Adipose tissue (tissue), 3 donors: ENCODE data around the gene TMEM271. TPM values are rescaled to one million over a fixed set of nuclear protein-coding genes. Genes with fewer than 3 reads are reported as not detected.

ENCODE experiments used
- H3K27ac ChIP-seq: one replicate; pipeline ENCODE4 v1.5.1; 2013; ENCODE audit warnings: low read depth, low read length
- WGBS, 3 donors: extraction: QIAGEN DNeasy Blood & Tissue Kit; methylation state at CpG; one replicate each; pipeline ENCODE4 v1.1.7; 2013; 5-methylcytosine and 5-hydroxymethylcytosine counted together
- polyA plus RNA-seq, 3 donors: library from polyadenylated mRNA; stranded (reverse); fragments of 200-250 nt; gene quantifications; one replicate each; pipeline ENCODE4 v1.2.3, GENCODE V29; 2013
- donor health status: healthy with polysubstance abuse.
- donor health status: Bipolar disorder and iron deficiency.
- donor health status: healthy.

TMEM271 gene
- polyA plus RNA-seq, 3 donors, result 0.02 TPM; not detected in 2

DNA sequence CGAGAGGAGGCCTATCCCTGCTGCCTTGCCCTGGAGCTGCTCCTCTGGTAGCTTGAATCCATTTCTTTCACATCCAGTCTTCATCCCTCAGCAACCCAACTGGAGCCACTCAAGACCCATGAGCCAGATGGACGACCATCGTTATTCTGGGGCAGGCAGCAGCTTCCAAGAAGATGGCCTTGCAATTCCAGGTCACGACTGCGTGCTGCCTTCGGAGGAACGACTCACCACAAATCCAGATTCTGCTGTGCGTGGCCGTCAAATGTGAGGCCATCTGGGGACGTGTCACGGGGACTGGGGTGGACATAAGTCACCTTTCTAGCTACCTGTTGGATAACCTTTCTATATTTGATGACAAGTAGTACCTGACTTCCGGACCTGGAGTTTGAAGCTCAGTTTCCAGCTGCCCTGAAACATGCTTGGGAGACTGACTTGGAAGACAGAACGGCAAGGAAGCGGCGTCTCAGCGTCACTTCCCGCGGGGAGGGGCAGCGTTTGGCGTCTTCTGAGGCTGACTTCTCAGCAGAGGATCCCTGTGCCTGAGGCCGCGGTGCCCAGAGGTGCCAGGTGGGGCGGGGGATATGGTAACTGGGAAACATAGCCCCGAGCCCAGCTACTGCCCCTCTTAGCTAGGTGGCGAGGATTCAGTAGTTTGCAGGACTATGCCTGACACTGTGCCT, 11.7 kb upstream of the TMEM271 start:
- 78 to 85% (median 79%) methylated on average over 25 of the region's 25 CpGs for WGBS, 3 donors

DNA sequence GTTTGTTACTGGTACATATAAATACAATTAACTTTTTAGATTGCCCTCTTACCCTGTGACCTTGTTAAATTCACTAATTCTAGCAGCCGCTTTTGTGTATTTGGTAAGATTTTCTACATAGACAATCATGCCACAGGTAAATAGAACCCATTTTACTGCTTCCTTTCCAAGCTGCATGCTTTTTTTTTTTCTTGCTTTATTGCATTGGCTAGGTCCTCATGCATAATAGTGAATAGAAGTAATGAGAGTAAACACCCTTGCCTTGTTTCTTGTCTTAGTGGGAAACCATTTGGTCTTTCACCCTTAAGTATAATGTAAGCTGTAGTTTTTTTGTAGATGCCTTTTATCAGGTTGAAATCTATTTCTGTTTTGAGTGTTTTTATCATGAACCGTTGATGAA, 7.7 kb upstream of the TMEM271 start:
- WGBS, 3 donors, result 79 to 91% (median 91%) methylated on average over 2 of the region's 2 CpGs
- no peak overlapping the region for H3K27ac ChIP-seq

More for the DNA sequence above, 11.7 kb upstream of the TMEM271 start:
- H3K27ac ChIP-seq, result no peak overlapping the region

DNA sequence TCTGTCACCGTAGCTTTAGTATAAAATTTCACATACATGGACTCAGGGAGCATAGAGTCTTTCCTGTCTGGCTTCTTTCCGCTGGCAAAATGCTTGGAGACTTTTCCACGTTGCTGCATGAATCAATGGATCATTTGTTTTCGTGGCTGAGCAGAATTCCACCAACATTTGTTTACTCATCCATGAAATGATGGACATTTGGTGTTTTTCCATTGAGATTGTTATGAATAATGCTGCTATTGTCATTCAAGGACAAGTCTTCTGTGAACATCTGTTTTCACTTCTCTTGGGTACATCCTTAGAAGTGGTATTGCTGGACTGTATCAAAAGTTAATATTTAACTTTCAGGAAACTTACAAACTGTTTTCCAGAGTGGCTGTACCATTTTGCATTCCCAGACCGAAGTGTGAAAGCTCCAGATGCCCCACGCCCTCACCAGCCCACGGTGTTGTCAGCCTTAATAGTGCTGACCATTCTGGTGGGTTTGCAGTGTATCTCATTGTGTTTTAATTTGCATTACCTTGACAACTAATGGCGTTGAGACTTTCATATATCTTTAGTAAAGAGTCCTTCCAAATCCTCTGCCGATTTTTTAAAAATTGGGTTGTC, 5.8 kb upstream of the TMEM271 start:
- H3K27ac ChIP-seq, result no peak overlapping the region
- WGBS, 3 donors, result 49 to 75% (median 74%) methylated on average over 9 of the region's 9 CpGs

DNA sequence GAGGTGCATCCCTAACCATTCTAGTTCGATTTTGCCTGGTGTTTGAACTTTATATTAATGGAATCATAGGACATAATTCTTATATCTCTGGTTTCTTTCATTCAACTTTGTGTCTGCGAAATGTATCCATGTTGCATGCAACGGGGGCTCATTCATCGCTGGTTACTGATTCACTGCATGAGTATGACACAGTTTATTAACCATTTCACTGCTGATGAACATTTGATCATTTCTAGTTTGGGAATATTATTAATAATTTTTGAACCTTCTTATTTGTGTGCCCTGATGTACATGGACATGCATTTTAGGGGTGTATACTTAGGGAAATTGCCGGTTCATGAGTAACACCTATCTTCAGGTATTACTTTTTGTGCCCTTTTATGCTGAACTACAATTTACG, 5.1 kb upstream of the TMEM271 start:
- WGBS, 3 donors, result 44 to 64% (median 61%) methylated on average over 6 of the region's 6 CpGs

DNA sequence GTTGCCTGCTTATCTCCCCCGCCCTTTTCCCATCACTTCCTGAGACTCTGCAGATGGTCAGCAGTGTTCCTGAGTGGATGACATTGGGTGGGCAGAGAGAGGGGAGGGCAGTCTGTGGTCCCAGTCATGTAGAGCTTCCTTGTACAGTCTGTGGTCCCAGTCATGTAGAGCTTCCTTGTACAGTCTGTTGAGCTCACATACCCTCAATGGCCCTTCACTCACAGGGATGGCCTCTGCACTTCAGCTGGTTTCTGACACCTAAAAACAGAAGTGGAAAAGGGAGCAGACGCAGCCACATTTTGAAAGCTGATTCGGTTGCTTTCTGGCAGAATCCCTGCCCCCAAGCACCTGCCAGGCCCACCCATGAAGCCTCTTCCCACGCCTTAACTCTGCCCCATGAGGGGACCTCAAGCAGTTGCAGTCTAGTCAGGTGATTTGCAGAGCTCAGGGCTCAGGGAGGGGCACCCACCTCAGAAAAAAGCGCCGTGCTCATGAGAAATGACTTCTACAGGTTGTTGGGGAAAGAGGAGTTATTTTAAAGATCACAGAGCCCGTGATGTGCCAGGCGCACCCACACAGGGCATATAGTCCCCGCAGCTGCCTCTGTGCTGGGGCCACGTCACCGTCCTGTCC, 3.6 kb upstream of the TMEM271 start:
- no peak overlapping the region for H3K27ac ChIP-seq
- 34 to 38% (median 35%) methylated on average over 11 of the region's 11 CpGs for WGBS, 3 donors

More for the DNA sequence above, 5.1 kb upstream of the TMEM271 start:
- no peak overlapping the region for H3K27ac ChIP-seq

DNA sequence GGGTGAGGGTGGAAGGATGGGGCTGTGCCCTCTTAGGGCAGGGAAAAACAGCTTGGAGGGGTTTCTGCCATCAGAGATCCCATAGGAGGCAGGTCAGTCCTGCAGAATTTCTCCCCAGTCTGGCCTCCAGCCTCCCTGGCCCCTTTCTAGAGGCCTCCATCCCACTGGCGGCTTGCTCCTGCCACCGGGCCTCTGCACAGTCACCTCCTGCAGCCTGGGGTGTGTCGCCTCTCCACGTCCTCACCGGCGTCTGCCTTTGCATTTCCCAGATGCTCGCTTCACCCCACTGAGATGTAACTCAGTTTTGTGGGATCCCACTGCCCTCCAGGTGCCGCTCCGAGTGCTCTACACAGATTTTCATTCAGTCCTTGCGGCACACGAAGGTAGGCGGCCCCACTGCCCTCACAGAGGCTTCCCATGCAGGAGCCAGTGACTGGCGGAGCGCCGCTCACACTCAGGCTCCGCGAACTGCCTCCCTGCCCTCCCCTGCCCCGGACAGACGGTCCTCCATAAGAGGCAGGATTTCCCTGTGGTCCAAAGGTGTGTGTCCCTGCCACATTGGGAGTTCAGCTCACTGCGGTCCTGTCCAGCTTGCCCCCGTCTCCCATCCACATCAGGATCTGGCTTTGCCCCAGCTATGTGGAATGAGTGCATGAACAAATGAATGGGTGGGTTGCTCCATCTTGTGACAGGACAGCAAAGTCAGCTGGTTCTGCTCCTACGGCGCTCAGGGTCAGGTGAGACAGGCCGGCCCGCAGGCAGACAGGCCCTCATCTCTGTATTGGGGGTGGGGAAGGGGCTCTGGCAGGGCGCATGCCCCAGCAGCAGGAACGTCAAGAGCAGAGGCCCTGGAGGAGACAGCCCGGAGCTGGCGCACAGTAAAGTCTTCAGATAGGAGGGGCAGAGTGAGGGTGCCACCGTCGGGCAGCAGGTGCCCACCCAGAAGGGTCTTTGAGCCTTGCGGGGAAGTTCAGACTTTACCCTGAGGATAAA, 2.7 kb upstream of the TMEM271 start:
- 16 to 18% (median 17%) methylated on average over 32 of the region's 32 CpGs for whole genome bisulfite sequencing, 3 donors
- no peak overlapping the region for H3K27ac ChIP-seq

DNA sequence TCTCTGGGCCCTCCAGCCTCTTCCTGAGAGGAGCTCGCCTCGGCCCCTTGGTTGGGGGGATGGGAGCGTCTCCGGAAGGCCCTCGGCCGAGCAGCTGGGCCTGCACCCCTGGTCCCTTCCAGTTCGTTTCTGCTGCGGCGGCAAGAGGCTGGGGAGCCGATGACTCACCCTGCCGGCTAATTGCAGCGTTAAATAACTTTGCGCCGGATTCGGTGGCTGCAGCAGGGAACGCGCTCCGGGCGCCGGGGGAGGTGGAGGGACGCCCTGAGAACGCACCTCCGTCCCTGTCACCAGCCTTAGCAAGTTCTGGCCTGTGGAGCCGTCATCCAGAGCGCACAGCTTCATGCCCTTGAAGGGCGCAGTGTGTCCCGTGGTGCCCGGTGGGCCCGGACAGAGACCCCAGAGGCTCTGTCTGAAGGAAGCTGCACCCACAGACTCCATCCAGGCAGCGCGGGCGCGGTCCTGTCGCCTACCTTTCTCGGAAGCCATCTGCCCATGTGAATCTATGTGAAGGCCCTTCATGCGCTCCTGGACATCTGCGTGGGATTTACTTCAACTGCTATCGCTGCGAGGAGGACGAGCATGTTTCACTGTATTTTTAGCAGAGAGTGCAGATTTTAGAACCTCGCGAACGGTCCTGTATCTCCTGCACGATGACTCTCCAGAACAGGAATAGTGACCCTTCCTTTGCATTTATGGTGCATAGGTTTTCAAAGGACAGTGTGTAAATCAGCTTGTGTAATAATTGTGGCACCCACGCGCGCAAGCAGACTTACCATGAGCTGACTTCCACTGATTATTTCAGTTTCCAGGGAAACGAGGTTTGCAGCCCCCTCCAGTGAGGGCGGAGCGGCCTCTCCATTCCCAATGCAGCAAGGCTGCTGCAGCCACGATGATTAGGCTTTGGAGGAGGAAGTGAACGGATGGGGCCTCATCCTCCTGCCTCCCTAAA, 1.7 kb upstream of the TMEM271 start:
- H3K27ac ChIP-seq, result no peak overlapping the region
- WGBS, 3 donors, result 3 to 5% (median 4%) methylated on average over 52 of the region's 52 CpGs

DNA sequence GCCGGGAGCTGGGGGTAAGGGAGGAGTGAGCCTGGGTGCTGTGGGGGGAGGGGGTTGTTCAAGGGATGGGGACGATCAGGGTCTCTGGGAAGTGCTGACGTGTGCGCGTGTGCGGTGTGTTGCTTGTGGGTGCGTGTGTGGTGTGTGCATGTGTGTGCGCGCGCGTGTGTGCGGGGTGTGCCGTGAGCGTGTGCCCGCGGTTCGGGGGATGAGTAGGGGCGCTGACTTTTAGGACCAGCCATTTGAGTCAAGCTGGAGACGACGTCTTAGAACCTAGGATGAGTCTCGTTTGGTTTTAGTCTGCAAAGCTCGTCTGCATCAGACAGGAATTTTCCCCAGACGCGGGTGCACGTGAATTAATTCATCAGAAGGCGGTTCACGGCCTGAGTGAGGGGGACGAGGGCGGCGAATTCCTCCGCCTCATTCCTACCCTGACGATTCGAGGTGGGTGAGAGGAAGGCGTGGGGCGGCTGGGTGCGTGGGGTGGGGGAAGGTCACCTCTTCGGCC, 950 bp upstream of the TMEM271 start:
- WGBS, 3 donors, result 1% methylated on average over 34 to 37 of the region's 37 CpGs
- no peak overlapping the region for H3K27ac ChIP-seq

DNA sequence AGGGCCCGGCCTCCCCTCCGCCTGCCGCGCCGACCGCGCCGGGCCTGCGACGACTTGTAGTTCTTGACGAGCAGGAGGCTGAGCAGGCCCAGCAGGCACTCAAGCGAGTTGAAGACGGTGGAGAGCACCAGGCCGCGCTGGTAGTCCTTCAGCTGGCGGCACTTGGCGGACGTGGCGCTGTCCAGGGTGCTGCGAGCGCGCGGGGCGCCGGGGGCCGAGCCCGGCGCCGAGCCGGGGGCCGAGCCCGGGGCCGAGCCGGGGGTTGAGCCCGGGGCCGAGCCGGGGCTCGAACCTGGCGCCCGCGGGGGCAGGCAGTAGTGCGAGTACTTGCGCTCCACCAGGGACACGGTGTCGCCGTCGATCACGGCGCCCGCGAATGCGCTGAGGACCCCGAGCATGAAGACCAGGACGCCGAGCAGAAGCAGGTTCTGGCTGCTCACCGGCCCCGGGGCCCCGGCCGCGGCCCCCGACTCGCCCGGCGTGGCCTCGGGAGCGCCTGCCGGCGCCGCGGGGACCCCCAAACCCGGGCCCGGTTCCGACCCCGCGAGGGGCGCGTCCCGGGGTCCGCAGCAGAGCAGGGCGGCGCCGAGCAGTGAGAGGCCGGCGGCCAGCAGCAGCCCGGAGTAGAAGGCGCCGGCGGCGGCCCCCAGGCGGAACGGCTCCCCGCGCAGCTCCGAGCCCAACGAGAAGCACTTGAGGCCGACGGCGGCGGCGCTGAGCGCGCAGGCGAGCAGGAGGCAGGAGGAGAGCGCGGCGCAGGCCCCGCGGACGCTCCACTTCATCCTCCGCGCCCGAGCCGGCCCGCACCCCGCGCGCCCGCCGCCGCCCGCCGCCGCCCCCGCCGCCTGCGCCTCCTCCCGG, 584 bp downstream of the TMEM271 start:
- WGBS, 3 donors, result 1 to 3% (median 2%) methylated on average over 58 to 123 of the region's 127 CpGs
- H3K27ac ChIP-seq, result no peak overlapping the region

DNA sequence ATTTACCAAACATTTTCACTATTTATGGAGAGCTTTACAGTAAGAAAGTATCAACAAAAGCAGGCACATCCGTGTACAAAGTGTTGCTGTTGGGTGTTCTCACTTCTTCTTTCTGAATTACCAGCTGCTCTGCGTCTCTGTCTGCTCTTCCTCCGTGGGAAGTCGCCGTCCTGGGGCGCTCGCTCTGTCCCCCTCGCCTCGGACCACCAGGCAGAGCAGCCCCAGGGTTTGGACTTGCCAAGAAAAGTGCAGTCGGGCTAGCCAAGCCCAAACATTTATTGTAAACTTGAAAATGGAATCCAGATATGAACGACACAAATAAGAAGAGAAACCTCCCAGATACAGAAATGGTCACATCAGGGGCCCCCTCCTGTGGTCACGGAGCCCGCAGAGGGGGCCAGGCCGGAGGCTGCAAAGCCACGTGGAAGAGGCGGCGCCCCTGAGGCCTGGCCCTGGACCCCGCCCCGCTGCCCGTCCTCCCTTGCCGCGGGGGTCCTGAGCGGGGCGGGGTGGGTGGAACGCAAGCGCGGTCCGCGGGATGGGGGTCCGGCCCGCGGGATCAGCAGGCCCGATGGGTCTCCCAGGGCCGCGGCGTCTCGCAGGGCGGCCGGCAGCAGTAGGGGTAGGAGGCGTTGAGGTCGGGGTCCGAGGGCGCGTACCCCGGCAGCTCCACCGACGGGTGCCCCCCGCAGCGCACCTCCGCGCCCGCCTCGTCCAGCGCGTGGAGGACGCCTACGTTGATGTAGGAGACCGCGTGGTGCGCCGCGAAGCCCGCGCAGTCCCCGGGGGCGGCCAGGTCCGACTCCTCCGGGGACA, 1.5 kb downstream of the TMEM271 start:
- no peak overlapping the region for H3K27ac ChIP-seq
- WGBS, 3 donors, result 6 to 7% (median 6%) methylated on average over 49 to 68 of the region's 68 CpGs

DNA sequence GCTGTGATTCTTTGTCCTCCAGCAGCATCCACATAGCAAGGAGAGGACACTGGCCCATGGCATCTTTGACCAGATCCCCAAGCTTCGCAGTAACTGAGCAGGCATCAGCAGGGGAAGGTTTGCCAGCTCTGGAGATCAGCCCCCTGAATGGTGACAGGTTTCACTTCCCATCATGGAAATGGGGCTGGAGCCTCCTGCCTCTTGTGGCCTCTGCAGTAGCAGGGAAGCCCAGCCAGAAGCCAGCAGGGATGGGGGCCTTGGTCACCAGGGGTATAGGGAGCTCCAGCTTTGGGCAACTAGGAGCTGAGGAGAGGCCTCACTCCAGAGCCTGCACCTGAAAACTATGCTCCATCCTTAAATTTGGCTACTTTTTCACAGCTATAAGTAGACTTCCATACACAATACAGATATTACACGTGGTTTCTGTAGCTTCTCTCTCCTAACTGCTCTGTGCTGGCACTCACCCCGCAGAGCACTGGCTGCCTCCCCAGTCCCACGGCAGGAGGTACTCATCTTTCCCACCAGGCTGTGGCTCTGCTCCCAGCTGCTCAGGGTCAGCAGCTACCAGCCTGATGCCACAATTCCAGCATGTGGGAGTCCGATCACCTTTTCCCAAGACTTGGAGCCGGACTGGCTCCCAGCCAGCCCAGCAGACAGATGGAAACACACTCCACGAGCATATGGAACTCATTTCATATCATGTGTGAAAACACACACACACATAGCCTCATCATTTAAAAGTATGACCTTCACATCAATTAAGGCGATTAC, 2.8 kb downstream of the TMEM271 start:
- WGBS, 3 donors, result 52 to 69% (median 67%) methylated on average over 8 of the region's 8 CpGs
- H3K27ac ChIP-seq, result no peak overlapping the region

DNA sequence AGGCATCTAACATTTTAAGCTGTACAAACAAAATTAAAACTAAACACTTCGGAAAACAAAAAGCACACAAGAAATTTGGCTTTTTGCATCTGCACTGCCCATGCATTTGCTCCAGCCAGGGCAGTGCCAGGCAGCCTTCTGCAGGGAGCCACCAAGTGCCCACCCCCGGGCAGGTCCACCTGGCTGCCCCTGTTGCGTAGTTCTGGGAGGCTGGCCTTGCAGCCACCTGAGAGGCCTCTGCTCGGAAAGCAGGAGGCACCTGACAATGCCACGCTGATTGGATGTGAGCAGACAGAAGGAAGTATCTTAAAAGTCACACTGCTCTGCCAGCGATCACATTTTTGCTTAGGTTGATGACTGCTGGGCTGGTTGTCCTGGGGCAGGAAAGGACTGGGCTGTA, 3.5 kb downstream of the TMEM271 start:
- H3K27ac ChIP-seq, result no peak overlapping the region
- WGBS, 3 donors, result 74 to 90% (median 86%) methylated on average over 6 of the region's 6 CpGs

DNA sequence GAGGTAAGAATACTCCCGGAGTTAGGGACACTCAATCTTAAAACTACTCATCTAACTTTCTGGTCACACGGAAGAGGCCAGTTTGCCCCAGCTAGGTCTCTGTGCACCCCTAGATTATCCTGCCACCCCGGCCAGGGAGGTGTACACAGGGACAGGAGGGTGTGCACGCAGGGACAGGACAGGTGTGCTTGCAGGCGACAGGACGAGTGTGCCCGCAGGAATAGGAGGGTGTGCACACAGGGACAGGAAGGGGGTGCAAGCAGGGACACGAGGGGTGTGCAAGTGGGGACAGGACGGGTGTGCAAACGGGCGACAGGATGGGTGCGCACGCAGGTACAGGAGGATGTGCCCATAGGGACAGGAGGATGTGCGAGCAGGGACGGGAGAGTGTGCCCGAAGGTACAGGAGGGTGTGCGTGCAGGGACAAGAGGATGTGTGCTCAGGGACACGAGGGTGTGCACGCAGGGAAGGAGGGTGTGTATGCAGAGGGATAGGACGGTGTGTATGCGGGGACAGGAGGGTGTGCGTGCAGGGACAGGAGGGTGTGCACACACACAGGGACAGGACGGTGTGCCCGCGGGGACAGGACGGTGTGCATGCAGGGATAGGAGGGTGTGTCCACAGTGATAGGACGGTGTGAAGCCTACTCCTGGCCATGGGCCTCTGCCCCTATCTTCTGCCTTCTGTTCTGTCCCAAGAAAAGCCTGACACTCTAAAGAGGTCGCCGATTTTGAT, 4.1 kb downstream of the TMEM271 start:
- H3K27ac ChIP-seq, result no peak overlapping the region
- 78 to 85% (median 83%) methylated on average over 28 to 29 of the region's 29 CpGs for WGBS, 3 donors

DNA sequence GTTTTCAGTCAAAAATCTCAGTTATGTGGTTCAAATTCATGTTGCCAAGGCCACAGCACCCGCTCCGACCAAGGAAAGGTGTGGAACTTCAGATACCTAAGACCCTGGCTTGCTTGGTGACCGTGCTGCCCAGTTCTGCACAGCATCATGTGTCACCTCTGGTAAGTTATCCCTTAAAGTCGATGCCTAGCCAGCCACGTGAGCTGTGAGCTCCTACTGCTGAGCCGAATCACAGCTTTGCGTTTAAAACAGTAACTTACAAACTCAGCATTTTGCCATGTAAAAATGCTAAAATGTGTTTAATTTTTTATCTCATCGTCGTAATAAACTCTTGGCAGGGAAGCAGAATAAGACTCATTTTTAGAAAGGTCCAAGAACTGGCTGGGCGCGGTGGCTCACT, 5.3 kb downstream of the TMEM271 start:
- WGBS, 3 donors, result 77 to 82% (median 78%) methylated on average over 11 of the region's 11 CpGs
- H3K27ac ChIP-seq, result no peak overlapping the region
